Measurements from ENCODE around the gene UBXN6.

The UBXN6 gene

DNA sequence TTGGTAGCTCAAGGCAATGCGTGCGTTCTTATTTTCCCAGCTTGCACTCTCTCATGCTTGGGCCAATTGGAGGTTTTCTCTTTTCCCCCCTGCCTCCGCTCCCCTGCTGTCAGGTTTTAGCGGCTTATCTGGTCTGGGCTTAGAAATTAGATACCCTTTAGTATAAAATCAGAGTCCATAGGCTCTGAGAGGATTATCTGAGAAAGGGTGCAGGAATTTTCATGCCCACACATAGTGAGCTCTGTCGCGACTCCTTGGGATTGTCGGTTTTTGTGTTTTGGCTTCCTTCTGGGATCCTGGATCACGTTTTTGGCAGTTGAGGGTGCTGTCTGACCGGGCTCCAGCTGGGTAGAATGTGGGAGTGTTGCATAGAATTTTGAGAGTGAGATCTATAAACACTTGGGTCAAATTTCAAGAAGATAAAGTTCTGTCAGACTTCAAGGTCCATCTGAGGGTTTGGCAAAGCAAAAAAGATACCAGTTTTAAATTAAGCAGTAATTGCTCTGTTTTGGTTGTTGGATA is 42.7 kb downstream of the UBXN6 start:
- DNase-seq (ENCODE audit: extremely low spot score), result no peak
- POLR2A ChIA-PET, result no interaction called here
- CTCF ChIA-PET, result interaction anchor here (0.9 to 2.6 kb wide), 3 partner anchors 11 to 148 kb away, joined by 3 to 12 read pairs (median 8); partner anchors contain the start of gene SH3GL1
- TF ChIP-seq, protein P1, sequence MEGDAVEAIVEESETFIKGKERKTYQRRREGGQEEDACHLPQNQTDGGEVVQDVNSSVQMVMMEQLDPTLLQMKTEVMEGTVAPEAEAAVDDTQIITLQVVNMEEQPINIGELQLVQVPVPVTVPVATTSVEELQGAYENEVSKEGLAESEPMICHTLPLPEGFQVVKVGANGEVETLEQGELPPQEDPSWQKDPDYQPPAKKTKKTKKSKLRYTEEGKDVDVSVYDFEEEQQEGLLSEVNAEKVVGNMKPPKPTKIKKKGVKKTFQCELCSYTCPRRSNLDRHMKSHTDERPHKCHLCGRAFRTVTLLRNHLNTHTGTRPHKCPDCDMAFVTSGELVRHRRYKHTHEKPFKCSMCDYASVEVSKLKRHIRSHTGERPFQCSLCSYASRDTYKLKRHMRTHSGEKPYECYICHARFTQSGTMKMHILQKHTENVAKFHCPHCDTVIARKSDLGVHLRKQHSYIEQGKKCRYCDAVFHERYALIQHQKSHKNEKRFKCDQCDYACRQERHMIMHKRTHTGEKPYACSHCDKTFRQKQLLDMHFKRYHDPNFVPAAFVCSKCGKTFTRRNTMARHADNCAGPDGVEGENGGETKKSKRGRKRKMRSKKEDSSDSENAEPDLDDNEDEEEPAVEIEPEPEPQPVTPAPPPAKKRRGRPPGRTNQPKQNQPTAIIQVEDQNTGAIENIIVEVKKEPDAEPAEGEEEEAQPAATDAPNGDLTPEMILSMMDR (IDR thresholded peaks at IDR 0.05; ENCODE audit: control extremely low read depth, extremely low read depth, low read depth, missing control alignments), result no peak

DNA sequence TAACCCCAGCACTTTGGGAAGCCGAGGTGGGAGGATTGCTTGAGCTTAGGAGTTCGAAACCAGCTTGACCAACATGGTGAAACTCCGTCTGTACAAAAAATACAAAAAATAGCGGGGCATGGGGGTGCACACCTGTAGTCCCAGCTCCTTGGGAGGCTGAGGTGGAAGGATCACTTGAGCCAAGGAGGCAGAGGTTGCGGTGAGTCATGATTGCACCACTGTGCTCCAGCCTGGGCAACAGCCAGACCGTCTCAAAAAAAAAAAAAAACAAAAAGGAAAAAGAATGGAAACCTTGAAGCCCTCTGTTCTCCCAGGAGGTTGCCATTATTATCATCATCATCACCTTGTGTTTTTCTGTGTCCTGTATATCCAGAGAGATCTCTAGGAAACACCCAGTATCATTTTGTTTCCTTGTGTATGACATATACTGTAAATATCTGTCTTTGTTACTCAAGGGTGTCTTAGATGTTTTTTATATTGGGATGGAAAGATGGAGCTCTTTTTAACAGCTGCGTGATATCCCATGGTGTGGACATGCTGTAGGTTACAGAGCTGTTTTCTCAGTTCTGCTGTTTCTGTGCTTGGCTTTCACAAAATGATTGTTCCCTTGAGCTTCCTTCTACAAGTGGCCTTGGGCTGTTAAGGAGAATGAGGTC is 43.3 kb downstream of the UBXN6 start:
- ChIA-PET POLR2A (interaction anchor here (0.7 kb wide), 1 partner anchor 14 kb away, joined by 4 read pairs; no protein-coding TSS in a partner anchor), CTCF (interaction anchor here (0.9 to 2.6 kb wide), 3 partner anchors 10 to 147 kb away, joined by 3 to 12 read pairs (median 8); partner anchors contain the start of gene SH3GL1)
- TF ChIP-seq, protein P1 (IDR thresholded peaks at IDR 0.05; ENCODE audit: control extremely low read depth, extremely low read depth, low read depth, missing control alignments), result no peak
- DNase-seq (ENCODE audit: extremely low spot score), result no peak

DNA sequence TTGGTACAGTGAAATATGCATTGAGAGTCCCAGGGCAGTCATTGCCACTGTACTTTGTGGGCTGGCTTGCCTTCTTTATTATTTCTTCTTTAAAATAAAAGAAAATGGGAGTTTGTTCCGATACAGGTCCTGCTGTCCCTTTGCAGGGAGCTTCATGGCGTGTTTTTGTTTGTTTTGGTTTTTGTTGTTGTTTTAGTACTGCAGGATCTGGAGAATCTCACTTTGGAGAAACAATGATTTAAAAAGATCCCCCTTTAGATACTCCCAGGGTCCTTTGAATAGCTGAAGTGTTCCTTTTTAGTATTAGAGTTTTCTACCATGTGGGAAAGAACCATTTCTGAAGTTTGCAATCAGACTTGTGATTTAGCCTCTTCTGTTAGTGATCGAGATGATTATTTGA is 44.0 kb downstream of the UBXN6 start:
- ChIA-PET POLR2A (interaction anchor here (0.7 kb wide), 1 partner anchor 15 kb away, joined by 4 read pairs; no protein-coding TSS in a partner anchor), CTCF (interaction anchor here (2.3 to 2.6 kb wide), 2 partner anchors 9 to 13 kb away, joined by 8 to 12 read pairs; partner anchors contain the start of gene SH3GL1)
- TF ChIP-seq, protein P1 (IDR thresholded peaks at IDR 0.05; ENCODE audit: control extremely low read depth, extremely low read depth, low read depth, missing control alignments), result no peak
- no peak for DNase-seq (ENCODE audit: extremely low spot score)

DNA sequence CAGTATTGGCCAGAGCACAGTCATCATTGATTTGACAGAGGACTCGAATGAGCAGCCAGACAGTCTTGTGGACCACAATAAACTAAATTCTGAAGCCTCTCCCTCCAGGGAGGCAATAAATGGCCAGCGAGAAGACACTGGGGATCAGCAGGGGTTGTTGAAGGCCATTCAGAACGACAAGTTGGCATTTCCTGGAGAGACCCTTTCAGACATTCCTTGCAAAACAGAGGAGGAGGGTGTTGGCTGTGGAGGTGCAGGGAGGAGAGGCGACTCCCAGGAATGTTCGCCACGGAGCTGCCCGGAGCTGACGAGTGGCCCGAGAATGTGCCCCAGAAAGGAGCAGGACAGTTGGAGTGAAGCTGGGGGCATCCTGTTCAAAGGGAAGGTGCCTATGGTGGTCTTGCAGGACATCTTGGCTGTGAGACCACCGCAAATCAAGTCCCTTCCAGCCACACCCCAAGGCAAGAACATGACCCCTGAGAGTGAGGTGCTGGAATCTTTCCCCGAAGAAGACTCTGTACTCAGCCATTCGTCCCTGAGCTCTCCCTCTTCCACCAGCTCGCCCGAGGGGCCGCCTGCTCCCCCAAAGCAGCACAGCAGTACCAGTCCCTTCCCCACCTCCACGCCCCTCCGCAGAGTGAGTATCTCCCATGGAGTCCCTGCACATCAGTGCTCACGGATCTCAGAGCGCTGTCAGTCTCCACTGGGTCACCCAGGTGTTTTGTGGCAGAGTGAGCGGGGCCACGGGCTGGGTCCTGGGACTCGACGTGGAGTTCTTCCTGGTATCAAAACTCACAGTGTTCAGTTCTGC is 48.3 kb downstream of the UBXN6 start:
- no peak for DNase-seq (ENCODE audit: extremely low spot score)
- ChIA-PET POLR2A (no interaction called here), CTCF (no interaction called here)
- TF ChIP-seq, protein P1 (IDR thresholded peaks at IDR 0.05; ENCODE audit: control extremely low read depth, extremely low read depth, low read depth, missing control alignments), result no peak

DNA sequence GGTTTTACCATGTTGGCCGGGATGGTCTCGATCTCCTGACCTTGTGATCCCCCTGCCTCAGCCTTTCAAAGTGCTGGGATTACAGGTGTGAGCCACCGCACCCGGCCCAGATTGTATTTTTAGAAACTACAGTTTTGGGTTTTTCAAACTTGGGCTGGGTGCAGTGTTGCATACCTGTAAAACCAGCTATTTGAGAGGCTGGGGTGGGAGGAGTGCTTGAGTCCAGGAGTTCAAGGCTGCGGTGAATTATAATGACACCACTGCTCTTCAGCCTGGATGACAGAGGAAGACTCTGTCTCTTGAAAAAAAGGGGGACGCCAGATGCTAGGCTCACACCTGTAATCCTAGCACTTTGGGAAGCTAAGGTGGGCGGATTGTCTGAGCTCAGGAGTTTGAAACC is 51.0 kb downstream of the UBXN6 start:
- no peak for DNase-seq (ENCODE audit: extremely low spot score)
- ChIA-PET CTCF (no interaction called here), POLR2A (no interaction called here)
- TF ChIP-seq, protein P1 (IDR thresholded peaks at IDR 0.05; ENCODE audit: control extremely low read depth, extremely low read depth, low read depth, missing control alignments), result no peak

DNA sequence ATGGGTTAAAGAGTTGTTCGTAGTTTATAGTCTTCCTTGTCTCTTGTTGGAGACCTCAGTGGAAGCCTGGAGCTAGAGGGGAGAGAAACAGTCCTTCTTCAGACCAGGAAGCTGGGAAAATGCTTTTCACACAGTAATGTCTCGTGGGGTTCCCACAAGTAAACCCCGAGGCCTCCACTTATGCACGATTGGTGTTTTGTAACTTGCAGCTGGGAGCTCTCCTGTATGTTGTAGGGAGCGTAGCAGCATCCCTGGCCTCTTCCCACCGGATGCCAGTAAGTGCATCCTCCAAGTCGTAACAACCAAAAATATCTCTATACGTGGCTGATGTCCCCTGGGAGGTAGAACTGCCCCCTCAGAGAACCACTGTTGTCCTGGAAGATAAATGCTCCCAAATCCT is 51.6 kb downstream of the UBXN6 start:
- no peak for DNase-seq (ENCODE audit: extremely low spot score)
- TF ChIP-seq, protein P1 (IDR thresholded peaks at IDR 0.05; ENCODE audit: control extremely low read depth, extremely low read depth, low read depth, missing control alignments), result no peak
- POLR2A ChIA-PET, result no interaction called here
- CTCF ChIA-PET, result interaction anchor here (0.9 kb wide), 1 partner anchor 36 kb away, joined by 3 read pairs; no protein-coding TSS in a partner anchor
